NOMO-1 (cell line): ENCODE results near the gene TPO.
"Not testable (repeated sequence)": the region's sequence is repeated elsewhere in the genome, so short reads cannot be mapped to it uniquely, and the experiment has no call there.

Experiments
- DNase-seq, 2 experiments: peaks; one replicate each; lab custom pipeline; 2025; ENCODE audit not compliant: unreplicated experiment in 2 of 2; lab: John Stamatoyannopoulos, UW

TPO gene

DNA sequence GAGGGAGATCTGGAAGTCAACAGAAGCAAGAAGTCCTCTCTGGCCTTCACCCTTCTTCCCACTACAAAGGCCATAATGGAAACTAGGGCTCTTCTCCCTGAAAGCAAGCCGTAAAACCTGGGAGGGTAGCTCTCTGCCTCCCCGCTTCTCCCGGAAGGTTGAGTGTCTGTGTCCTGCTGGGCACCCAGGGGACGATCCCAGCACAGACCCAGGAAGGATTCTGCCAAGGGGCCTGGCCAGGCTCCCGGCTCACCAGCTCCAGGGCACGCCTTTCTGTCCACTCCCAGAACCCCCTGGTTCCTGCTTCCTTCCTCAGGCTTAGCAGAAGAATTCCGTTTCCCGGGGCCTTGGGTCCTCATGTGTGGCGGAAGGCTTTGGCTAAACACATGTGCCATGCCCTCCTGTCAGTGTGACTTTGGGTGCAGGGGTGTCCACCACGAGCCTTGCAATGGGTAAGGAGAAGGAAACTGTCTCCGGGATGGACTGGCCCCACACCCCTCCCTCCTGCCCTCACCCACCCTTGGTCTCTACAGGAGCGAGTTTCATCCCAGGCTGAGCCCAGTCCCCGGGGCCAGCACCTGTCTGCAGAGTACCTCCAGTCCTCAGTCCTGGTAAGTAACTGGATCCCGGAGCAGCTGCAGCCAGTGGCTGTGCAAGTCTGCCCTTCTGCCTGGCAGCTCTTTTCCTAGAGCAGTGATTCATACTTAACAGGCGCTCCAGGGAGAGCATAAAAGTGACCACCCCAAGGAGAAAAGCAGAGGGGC is 135.8 kb downstream of the TPO start:
- DNase-seq = no peak

DNA sequence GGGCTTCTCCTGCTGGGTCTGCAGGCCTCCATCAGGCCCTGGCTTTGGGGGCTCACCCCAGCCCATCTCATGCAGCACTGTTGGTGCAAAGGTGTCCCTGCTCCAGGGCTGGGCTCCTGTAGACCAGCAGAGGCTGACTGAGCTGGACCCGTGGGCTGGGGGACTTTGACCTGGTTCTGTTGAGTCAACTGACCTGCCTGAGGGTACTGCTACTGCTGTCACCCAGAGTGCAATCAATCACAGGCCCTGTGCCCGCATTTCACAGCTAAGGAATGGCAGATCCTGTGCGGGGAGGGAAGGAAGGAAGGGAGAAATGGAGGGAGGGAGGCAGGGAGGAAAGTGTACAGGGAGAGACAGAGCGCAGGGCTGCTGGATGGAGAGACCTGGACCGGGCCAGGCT is 136.8 kb downstream of the TPO start:
- no peak for DNase-seq

DNA sequence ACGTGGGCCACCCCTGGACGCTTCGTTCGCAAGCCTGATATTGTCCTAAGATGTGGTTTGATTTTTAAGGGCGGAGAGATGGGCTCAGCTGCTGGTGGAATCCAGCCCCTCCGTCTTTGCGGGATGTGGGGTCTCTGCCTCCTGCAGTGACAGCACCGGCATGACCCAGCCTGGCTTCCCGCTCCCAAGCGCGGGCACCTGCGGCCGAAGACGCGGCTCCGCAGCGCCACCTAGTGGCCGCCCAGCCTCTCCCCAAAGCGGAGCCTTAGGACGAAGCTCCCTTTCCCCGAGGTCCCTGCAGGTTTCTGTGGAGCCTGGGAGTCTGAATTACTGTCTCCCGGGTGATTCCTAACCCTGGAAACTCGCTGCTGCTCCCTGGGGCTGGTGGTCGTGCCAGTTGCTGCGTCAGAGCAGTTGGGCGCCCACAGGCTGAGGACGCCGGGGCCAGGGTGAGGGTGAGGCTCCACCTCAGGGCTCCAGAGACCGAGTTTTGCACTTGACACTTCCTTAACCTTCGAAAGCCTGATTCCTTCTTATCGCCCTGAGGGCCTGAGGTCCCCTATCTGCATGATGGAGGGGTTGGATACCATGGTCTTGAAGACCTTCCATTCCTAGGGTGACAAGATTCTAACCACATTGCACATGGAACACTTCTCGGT is 137.5 kb downstream of the TPO start:
- DNase-seq = peak; percentile 3 to 6

DNA sequence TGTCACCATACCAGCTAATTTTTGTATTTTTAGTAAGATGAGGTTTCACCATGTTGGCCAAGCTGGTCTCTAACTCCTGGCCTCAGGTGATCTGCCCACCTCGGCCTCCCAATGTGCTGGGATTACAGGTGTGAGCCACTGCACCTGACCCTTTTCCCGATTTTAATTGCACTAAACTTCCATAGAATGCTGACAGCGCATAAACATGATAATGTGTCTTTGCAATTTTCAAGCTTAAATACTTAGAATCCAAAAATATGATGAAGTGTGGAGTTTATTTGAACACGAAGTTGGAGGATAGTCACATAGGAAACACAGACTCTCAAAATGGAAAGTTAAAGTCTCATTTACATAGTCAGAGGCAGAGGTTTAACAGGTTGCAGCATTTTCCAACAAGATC is 138.6 kb downstream of the TPO start:
- DNase-seq = no peak

DNA sequence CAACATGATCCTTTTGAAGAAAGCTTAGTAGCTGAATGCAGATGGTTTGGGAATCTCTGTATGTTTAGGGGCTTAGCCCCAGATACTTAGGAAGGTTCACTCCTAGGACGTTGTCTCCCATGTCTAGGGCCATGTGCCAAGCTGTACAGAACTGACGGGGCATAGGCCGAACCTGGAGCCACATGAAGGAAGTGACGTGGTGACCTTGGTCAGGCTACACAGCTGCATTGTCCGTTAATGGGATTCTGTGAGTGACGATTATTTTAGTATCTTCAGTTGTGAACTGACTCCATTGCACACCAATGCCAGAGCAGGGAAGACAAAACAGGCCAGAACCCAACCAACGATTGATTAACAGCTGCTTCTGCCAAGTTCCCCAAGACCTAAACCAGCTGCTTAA is 139.3 kb downstream of the TPO start:
- no peak for DNase-seq

DNA sequence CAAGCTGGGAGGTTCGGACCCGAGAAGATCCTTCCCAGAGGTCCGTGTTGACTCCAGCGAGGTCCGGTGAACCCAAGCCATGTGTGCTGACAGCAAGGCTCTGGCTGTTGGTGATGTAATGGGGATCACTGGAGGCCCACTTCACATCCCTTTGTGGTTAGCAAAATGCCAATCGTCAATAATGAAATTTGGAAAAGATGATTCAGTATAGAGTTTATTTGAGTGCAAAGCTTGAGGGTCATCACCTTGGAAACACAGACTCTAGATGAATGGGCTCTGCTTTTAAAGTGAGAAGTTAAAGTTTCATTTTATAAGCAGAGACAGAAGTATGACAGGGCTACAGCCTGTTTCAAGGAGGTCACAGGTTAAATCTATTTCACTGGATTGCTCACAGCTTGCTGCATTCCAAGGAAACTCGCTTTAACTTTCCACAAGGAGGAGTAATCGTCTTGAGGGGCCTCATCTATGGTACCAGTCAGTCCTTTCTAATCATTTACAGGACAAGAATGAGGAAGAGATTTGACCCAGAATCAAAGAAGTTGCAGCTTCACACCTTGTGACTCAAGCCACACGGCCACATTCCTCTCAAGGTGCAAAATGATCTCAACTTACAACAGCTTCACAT is 140.5 kb downstream of the TPO start:
- DNase-seq = no peak

DNA sequence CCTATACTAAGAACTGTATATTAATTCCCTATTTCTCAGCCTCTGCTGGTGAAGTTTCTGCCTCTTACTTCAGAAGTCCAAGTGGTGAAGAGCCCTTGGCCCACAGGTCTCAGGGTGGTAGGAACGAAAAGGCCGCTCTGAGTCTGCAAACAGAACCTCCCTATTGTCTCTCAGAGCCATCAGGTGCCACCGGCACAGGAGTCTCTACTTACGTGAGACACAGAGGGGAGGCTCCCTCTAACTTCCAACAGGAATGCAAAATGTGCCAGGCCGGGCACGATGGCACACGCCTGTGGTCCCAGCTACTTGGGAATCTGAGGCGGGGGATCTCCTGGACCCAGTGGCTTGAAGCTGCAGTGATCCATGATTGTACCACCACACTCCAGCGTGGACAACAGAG is 143.0 kb downstream of the TPO start:
- DNase-seq = no peak

DNA sequence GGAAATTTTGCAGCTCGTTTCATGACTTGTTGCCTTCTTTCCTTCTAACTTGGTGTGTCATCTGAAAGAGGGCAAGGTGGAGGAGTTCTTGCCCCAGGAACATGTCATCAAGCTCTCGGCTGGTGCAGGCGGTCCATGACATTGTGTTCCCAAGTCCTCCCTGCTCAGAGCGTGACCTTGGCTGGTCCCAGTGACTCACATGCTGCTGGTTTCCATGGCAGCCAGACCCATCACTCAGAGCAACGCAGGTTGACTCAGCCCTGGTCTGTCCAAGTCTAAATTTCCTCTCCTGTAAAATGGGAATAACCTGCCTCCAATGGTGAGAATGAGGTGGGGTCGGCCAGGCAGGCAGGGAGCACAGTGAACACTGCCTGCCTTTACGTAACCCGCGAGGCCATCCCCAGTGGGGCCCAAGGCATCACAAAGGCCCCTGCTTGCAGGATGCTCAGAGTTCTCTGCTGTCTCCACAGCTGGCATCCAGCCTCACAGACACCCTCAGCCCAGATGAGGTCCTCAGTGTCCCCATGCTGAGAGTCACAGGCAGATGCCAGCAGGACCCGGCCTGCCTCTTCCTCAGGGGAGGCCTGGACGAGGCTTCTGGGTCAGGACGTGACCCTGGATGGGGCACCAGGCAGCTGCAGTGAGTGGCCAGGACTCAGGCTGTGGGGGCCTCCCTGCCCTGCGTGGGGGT is 143.7 kb downstream of the TPO start:
- DNase-seq = no peak

DNA sequence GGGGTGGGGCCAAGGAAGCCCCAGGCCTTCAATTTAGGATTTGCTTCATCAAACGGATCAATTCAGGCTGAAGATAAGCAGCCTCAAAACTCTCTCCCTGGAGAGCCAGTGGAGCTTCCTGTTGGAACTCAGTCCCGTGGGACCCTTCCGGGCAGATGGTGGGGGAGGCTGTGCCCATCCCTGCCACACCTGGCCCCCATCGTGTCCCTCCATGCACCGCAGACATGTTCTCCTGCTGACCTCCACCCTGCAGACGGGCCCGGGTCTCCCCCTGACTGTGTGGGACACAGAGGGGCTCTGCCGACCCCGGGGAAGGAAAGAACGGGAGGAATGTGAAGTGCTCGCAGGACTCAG is 144.2 kb downstream of the TPO start:
- no peak for DNase-seq

DNA sequence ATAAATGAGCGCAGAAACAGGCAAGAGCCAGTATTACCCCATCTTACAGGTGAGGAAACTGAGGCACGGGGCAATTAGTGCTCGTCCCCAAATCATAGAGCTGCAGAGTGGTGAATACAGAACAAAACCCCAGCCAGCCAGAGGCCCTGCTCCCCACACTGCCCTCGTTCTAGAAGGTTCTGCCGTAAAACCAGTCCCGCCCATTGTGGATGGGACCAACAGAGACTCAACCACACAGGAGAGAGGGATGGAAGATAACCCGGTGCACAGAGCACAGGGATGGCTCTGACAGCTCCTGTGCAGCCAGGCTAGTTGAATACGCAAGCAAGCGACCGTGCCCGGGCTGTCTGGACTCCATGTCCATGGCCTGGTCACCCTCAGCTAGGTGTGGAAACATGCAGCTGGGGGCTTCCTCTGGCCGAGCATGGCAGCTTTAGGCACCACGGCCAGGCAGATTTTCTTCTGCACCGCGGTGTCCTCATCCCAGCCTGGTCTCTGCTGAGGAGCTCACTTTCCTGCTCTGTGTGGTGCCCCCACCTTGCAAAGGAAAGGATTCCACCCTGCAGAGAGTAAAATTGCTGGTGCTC is 146.4 kb downstream of the TPO start:
- DNase-seq = no peak

DNA sequence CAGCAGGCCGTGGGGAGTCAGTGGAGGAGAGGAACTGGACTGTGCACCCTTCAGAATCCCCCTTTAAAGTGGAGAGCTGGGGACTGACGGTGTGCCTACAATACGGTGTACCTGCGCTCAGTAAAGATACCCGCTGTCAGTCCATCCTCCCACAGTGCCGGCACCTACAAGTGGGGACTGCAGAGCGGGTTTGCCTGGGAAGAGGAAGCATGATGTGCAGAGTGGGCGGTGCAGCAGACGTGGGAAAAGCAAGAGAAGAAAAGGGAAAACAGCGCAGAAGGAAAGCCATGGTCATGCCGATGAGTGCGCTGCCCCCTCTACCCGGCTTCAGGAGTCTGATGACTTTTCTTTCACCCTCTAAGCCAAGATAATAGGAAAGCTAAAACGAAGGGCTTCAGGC is 148.0 kb downstream of the TPO start:
- no peak for DNase-seq

DNA sequence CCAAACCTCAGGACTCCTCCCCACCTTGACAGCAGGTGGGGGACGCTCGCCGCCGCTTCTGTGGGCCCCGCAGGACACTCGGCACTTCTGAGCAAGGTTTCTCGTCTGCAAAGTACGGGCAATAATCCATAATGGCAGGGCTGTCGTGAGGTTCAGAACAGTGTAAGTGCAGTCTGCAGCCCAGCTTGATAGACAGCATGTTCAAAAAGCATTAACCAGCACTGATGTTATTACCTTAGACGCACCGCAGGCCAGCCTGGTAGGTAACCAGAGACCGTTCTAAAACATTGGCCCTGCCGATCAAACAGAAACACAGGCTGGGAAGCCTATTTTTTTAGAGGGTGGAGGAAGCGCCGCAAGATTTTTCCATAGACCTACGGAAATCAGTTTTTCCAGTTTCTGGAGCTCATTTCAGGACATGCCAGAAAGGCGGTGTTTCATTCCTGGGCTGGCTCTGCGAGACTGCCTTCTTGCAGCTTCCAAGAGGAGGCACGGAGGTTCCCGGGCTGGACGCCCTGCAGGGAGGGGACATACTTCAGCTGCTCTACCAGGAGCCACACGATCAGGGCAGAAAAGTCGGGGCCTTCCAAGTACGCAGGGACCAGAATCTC is 148.7 kb downstream of the TPO start:
- DNase-seq = no peak

DNA sequence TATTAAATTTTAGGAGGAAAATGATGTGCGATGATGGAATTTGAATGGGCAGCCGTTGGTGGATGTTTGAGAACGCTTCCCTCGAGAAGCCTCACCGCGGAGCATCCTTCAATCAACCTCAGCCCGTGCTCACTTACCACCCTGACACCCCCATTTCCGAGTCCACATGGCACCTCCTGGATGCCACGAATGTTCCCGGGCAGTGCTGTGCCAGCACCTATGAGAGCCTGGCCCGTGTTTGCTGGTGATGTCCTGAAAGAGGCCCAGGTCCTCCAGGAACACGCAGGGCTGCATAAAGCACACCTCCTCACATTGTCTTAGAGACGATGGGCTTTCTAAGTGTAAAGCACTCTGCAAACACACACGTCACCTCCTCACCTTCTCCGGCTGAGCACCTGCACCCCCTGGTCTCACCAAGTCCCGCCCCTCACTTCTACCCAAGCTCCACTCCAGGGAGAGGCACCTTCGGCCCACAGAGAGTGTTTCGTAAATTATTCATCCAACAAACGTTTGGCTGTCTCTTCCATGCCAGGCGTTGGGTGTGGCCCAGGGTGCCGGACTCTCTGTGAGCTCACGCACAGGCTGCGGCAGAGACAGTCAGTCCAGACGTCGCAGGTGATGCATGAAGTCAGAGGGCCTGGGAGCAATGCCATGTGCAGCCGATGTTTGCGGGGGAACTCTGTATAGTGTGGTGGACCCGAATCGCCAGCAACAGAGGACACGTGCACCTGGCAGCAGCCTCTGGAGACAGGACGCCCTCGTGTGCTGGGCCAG is 150.0 kb downstream of the TPO start:
- no peak for DNase-seq

DNA sequence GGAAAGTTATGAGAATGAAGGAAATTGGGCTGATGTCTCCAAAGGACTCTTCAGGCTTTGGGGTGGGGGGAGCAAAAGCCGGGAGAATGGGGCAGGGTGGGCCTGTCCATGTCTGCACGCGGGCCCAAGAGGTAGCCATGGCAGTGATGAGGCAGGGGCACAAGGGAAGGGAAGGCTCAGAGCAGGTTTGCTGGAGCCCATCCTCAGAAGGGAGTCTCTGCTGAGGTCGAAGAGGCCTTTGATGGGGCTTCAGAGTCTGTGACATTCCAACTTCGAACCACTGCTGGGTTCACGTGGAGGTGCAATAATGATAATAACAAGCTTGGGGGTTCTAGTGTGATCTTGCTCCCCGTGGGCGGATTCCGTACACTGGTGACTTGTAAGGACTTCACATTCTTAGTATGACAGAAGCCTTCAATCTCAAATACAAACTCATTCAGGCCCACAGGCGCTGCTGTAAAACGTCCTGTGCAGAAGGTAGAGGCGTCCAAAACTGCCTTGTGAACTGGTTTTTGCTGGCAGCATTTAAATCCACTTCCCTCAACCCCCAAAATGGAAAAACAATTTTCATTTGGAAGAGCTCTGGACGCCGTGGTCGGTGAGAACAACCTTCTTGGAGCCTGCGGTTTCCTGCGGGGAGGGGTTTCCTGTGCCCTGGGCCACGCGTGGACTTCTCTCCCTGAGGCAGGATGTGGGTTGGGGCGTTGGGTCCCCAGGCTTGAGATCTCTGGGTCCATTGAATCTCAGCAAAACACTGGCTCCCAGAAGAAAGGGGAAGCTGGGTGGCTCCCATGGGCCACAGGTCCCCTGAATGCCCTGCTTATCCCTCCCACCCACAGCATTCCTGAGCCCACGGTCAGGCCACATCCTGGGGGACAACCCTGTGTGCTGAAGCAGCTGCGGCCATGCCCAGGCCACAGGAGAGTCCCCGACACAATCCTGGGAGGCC is 151.0 kb downstream of the TPO start:
- DNase-seq = no peak

DNA sequence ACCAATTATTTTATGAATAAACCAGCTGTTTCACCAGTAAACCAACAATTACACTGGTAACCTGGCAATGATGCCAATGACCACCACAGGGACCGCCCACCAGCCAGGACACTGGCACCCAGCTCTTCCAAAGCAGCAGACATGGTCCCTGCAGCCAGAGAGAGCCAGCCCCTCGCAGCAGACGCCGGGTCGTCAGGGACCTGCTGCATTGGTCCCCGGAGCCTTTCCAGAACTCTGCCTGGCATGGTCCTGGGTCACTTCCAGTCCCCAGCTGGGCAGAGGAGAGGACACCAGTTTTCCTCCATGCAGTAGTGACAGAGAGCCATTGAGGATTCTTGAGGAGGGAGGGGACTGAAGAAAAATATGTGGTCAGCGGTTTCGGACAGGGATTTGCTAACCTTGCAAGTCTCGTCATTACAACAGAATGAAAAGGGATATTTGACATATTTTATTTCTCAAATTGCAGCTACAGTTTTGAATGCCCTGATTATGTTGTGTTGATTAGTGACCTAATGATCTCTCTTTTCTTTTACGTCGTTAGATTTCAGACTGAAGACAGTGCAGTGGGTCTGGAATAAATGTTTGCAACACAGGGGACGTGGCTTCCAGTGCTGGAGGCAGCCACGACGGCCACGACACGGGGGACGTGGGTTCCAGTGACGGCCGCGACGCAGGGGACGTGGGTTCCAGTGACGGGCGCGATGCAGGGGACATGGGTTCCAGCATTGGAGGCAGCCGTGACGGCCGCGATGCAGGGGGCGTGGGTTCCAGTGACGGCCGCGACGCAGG is 154.5 kb downstream of the TPO start:
- DNase-seq = no peak

DNA sequence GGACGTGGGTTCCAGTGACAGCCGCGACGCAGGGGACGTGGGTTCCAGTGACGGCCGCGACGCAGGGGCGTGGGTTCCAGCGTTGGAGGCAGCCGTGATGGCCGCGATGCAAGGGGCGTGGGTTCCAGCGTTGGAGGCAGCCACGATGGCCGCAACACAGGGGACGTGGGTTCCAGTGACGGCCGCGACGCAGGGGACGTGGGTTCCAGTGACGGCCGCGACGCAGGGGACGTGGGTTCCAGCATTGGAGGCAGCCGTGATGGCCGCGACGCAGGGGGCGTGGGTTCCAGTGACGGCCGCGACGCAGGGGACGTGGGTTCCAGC is 155.0 kb downstream of the TPO start:
- DNase-seq = not testable (repeated sequence)

DNA sequence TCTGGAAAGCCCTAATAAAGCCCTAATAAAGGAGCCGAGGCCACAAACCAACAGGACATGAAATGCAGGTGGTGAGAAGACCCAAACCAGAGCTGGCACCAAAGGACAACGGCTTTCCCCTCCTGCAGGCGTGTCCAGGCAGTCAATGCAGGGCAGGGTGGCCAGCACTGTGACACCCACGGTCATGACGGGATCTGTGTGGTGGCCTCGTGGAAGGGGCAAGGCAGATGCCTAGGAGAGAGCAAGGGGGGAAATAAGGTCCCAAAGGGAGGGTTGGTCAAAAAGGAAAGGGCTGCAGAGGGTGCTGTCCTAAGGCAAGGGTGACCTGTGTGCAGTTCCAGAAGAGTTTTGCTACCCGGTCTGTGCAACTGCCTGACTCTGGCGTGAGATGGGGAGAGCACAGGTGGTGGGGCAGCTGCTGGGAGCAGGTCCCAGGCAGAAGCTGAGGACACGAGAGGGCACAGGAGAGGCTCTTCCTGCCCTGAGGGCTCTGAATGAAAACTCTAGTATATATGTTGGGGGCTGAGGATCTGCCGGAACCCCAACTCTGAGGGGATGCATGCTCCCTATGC is 156.7 kb downstream of the TPO start:
- no peak for DNase-seq
